ENCODE data around the gene CHST3. TPM values are rescaled to one million over a fixed set of nuclear protein-coding genes. Genes with fewer than 3 reads are reported as not detected.

CHST3 gene
- total and polyA plus RNA-seq, 10 of the 15 experiments (the other 5 are each of a cell fraction or from before 2014, with no cell fraction given): 0.03 to 0.50 (median 0.05) TPM; not detected in 2

- FAIRE-seq (no peak), DNase-seq (ENCODE audit: low read depth, low spot score) (no peak), ATAC-seq (no peak)
- H3K4me3 ChIP-seq: no peak overlapping the region
- ChIA-PET CTCF (interaction anchor here (1.2 kb wide), 1 partner anchor 22 kb away, joined by 3 read pairs; no protein-coding TSS in a partner anchor), SMC1A (ENCODE audit: uncharacterized antibody, unreplicated experiment) (interaction anchor here (1.5 kb wide), 1 partner anchor 67 kb away, joined by 4 read pairs; no protein-coding TSS in a partner anchor), RAD21 (ENCODE audit: unreplicated experiment) (interaction anchor here (0.8 kb wide), 1 partner anchor 71 kb away, joined by 3 read pairs; no protein-coding TSS in a partner anchor), POLR2A (no interaction called here)
- H3K79me2 ChIP-seq (ENCODE audit: control insufficient read depth, insufficient read depth, low read length): no peaks in the 10 kb centered on the region
- WGBS (ENCODE audit: insufficient coverage, insufficient replicate concordance, low lambda C conversion rate, missing lambda C conversion rate): 37% methylated on average over 14 of the region's 14 CpGs
- no peaks in the 10 kb centered on the region for H4K20me1 ChIP-seq (ENCODE audit: control insufficient read depth, insufficient read depth)
- H3K36me3 ChIP-seq (ENCODE audit: control insufficient read depth in 2 of 2, insufficient read depth in 2 of 2, low read length in 1 of 2): no peaks in the 10 kb centered on the region
- H3K4me2 ChIP-seq (ENCODE audit: control insufficient read depth, insufficient read depth): no peak overlapping the region
- no peak overlapping the region for H2AFZ ChIP-seq (ENCODE audit: control insufficient read depth, low read depth, low read length)
- intact Hi-C loops (cut with micrococcal nuclease; ENCODE audit: unreplicated experiment): no loop called here
- in situ Hi-C loops (cut with MboI): no loop called here
- no peak overlapping the region for H3K27ac ChIP-seq (ENCODE audit: control insufficient read depth, insufficient read depth)
- H3K9ac ChIP-seq (ENCODE audit: control insufficient read depth, insufficient read depth, low read length): no peak overlapping the region
- H3K27me3 ChIP-seq (replicated peaks in 1 of 2; ENCODE audit: control insufficient read depth in 2 of 2, insufficient read depth in 2 of 2, low read length in 1 of 2): peaks cover 2 to 4% of the 10 kb centered on the region in 2 experiments; a peak in 2 of 4 replicates
- no peaks in the 10 kb centered on the region for H3K9me3 ChIP-seq (replicated peaks; ENCODE audit: control insufficient read depth, insufficient read depth, low read length)
- BruUV-seq (replicated peaks): no TSS peak
- no peaks in the 10 kb centered on the region for H3K4me1 ChIP-seq (ENCODE audit: control insufficient read depth, insufficient read depth, low read length)
- no peak for TF ChIP-seq ATF3 (IDR thresholded peaks at IDR 0.05; ENCODE audit: borderline replicate concordance, extremely low read depth, low read depth, low read length)
- TF ChIP-seq SIN3A (IDR thresholded peaks at IDR 0.05; ENCODE audit: low read depth, low read length): no peak
- no peak for TF ChIP-seq BHLHE40 (IDR thresholded peaks at IDR 0.05; ENCODE audit: borderline replicate concordance in 1 of 2, low read depth in 2 of 2, low read length in 1 of 2)
- TF ChIP-seq SMARCA5 (IDR thresholded peaks at IDR 0.05): no peak
- TF ChIP-seq SMAD1 (IDR thresholded peaks at IDR 0.05; ENCODE audit: low read depth, partially characterized antibody): no peak
- TF ChIP-seq STAT1 (conservative IDR thresholded peaks at IDR 0.05): no peak
- no peak for TF ChIP-seq GABPA (IDR thresholded peaks at IDR 0.05; ENCODE audit: low read depth)
- TF ChIP-seq WRNIP1 (IDR thresholded peaks at IDR 0.05; ENCODE audit: borderline replicate concordance, low read depth, low read length): no peak
Observed at GRCh38 chr10:72026278-72027111, 62.3 kb downstream of the CHST3 start.

All from GM12878 (cell line).